Testis (tissue), 2 donors: ENCODE data around the gene SEMA3D.

Source experiments
- POLR2A ChIP-seq: fragments of 450-650 bp; IDR thresholded peaks from one replicate; pipeline ENCODE4 v1.6.1; 2017; ENCODE audit warnings: antibody characterized with exemption, mild to moderate bottlenecking, moderate library complexity
- TF ChIP-seq, protein P1 (sequence below), 3 experiments: fragments of 450-650 bp in 2 of 3; fragments of 200-600 bp in 1 of 3; sonication (generic) in 1 of 3; IDR thresholded peaks; one replicate each; pipeline ENCODE4 v1.5.1; 2016 to 2019; ENCODE audit warnings: antibody characterized with exemption in 3 of 3, mild to moderate bottlenecking in 2 of 3, moderate library complexity in 1 of 3

DNA sequence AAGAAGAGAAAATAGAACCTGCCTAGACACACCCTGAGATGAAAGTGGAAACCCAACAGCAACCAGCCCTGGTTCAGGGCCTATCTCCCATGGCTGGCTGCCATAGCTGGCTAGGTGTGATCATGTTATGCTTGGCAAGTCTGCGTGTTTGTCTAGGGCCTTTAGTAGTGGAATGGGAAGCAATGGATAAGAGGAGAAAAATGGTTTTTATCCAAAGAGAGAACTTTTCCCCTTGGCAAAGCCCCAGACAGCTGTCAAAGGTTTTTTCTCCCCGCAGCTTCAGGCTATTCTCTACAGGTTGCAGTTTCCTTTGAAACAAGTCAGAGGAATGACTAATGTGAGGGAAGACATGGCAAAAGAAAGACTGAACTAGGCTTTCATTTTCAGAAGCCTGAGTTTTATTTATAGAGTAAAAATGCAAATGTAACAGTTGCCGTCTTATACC, 161.5 kb downstream of the SEMA3D start:
- TF ChIP-seq, protein P1, sequence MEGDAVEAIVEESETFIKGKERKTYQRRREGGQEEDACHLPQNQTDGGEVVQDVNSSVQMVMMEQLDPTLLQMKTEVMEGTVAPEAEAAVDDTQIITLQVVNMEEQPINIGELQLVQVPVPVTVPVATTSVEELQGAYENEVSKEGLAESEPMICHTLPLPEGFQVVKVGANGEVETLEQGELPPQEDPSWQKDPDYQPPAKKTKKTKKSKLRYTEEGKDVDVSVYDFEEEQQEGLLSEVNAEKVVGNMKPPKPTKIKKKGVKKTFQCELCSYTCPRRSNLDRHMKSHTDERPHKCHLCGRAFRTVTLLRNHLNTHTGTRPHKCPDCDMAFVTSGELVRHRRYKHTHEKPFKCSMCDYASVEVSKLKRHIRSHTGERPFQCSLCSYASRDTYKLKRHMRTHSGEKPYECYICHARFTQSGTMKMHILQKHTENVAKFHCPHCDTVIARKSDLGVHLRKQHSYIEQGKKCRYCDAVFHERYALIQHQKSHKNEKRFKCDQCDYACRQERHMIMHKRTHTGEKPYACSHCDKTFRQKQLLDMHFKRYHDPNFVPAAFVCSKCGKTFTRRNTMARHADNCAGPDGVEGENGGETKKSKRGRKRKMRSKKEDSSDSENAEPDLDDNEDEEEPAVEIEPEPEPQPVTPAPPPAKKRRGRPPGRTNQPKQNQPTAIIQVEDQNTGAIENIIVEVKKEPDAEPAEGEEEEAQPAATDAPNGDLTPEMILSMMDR (IDR thresholded peaks at IDR 0.05) = no peak
- TF ChIP-seq POLR2A = no peak
